GM18867 (cell line): ENCODE data around the gene ST7L.

Experiments used
- ATAC-seq: cut with Tn5 transposase; IDR thresholded peaks from one replicate; pipeline ENCODE4 v1.9.1; 2021; ENCODE audit warnings: mild to moderate bottlenecking, moderate library complexity; ENCODE audit not compliant: unreplicated experiment

Gene ST7L

DNA sequence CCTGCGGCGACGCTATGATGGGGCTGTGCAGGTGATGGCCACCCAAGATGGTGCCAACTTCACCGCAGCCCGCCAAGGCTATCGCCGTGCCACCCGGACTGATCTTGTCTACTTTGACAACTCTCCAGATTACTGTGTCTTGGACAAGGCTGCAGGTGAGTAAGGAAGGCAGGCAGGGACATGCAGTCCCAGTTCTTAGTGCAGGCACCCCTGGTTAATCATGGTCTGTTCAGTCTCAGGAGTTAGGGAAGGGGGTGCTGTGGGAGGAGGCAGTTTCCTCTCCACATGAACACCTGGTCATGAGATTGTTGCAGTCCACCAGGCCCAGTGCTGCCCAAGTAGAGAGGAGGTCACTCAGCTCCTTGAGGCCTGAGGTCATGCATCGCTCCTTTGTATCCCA lies 101.7 kb downstream of the ST7L start:
- ATAC-seq: no peak

GRCh38 chr1:112516141-112516540 lies 102.8 kb downstream of the ST7L start:
- no peak for ATAC-seq

- no peak for ATAC-seq
Measured at GRCh38 chr1:112515311-112516009, 103.5 kb downstream of the ST7L start.

DNA sequence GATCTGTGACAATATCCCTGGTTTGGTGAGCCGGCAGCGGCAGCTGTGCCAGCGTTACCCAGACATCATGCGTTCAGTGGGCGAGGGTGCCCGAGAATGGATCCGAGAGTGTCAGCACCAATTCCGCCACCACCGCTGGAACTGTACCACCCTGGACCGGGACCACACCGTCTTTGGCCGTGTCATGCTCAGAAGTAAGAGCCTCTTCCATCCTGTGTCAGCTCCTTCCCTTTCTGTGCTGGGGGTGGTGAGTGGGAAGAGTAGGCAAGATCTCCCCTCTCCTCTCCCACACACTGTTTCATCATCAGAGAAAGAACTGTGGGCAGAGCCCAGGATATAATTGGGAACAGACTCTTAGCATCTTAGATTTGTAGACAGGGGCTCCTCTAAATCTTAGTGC lies 104.0 kb downstream of the ST7L start:
- no peak for ATAC-seq

DNA sequence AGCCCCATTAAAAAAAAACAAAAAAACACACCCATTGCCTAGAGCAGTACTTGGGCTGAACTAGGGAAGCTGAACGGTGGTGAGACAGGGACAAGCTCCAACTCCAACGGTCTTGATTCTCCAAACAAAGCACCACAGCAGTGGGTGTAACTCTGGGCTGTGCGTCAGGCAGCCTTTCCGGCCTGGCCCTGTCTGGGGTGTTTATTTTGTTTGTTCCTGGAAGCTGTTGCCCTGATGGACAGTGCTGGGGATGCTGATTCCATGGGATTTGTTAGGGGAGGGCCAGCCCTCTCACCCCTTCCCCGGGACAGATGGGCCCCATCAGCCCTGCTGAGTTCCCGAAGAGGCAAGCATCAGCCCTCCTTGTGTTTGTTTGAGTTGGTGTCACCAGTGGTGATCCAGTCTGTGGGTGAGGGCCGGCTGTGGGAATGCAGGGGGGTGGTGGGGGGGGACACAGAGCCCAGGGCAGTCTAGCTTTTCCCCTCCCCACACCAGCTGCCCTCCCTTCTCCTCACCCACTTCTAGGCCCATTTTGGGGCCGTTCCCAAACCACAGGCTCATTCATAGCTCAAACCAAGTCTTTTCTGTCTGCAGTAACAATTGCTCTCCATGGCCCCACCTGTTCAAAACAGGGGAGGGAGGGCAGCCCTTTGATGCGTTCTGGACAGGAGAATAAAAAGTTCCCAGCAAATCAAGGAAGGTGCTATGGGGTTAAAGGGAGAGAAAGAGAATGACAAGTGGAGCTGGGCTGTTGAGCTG lies 105.7 kb downstream of the ST7L start:
- no peak for ATAC-seq

GRCh38 chr1:112511897-112512296 lies 107.0 kb downstream of the ST7L start:
- ATAC-seq: no peak

- ATAC-seq: no peak
Measured at GRCh38 chr1:112510340-112510739, 108.6 kb downstream of the ST7L start.

DNA sequence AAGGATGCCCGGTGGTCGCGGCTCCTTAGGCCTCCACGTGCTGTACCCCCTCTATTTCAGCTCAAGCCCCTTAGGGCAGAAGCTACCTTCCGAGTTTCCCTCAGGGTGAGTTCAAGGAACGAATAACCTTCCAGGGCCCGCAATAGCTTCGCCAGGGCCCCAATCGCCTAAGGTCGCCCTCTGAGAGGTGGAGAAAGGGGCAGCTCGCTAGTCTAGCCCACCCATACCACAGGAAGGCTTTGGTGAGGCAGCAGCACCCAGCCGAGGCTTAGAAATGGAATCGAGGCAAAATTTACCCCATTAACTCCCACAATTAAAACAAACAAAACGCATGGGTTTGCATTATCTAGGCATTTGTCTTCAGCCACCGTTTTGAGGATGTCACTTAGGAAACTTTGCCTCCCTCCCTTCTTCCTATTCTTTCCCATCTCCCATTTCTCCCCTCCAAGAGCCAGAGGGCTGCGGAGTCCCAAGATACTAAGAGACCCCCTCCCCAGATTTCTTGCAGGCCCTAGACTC lies 109.2 kb downstream of the ST7L start:
- no peak for ATAC-seq

DNA sequence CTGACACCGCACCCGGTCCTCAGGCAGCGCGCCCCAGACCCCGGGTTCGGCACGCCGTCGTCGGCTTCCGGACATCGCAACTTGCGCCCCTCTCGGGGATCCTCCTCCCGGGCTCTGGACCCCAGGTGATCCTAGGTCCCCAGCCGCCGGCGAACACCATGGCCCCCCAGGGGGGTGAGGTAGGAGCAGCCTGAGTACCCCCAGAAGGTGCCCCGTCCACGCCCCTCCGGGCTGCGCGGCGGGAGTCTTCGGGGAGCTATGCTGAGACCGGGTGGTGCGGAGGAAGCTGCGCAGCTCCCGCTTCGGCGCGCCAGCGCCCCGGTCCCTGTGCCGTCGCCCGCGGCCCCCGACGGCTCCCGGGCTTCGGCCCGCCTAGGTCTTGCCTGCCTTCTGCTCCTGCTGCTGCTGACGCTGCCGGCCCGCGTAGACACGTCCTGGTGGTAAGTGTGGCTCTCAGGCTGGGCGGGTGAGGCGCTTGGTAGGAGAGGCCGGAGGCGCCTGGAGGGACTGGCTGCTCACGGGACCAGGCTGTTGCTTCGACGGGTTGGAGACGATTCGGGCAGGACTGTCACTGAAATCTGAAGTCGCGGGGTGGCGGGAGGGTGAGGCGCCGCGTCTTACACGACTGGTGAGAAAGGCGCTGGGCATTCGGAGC lies 109.8 kb downstream of the ST7L start:
- no peak for ATAC-seq

GRCh38 chr1:112508278-112509004 lies 110.5 kb downstream of the ST7L start, which contains the start of gene WNT2B:
Gene WNT2B, plus strand, starts transcription at chr1:112508965. Its CDS starts 298 bp downstream, at chr1:112509263.
- peak; percentile 81 for ATAC-seq

DNA sequence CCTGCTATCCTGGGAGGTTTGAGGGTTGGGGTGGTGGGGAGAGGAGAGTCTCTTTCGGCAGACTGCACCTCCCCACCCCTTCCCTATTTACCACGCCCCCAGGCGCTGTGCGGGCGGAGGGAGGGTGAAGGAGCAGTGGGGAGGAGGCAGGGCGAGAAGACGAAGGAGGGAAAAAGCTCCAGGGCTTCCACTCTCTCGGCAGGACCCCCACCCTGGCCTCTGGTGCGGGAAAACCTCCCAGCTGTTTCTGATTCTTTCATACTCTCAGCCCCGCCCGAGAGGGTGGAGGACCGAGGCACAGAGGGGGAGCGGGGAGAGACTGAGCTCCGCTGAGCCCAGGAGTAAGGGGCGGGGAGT lies 111.0 kb downstream of the ST7L start:
- no peak for ATAC-seq

- no peak for ATAC-seq
Measured at GRCh38 chr1:112507336-112507735, 111.6 kb downstream of the ST7L start.

DNA sequence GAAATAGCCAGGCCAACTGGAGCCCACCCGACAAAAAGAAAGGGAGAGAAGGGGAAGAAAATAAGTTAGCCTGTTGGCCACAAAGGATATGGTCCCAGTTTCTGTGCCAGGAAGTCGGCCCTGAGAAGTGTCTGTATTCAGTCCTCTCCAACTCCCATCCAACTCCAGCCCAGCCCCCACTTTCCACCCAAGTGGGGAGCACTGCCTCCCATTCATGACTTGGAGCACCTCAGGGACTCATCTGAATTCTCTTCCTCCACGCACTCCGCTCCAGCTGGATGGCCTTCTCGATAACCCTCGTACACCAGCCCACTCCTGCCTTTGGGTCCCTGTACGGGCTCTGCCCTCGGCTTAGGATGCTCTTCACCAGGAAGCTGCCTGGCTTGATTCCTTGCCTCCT lies 112.2 kb downstream of the ST7L start:
- no peak for ATAC-seq

DNA sequence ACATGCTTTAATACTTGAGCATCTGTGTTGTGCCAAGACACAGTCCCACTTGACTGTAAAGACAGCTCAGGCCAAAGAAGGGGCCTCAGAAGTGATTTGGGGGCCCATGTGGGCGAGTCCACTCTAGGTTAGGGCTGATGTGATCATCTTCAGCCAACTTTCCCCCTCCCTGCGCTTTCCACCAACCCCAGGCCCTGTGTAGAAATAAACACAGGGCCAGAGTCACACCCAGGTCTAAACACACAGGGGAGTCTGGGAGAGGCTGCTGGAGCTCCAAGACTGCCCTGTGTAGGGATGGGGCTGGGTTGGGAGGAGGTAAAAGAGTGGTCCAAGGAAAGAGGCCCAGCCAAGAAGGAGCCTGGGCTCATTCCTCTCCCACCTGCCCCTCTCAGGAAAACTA lies 112.6 kb downstream of the ST7L start:
- no peak for ATAC-seq

- ATAC-seq: no peak
Measured at GRCh38 chr1:112505878-112506277, 113.1 kb downstream of the ST7L start.

DNA sequence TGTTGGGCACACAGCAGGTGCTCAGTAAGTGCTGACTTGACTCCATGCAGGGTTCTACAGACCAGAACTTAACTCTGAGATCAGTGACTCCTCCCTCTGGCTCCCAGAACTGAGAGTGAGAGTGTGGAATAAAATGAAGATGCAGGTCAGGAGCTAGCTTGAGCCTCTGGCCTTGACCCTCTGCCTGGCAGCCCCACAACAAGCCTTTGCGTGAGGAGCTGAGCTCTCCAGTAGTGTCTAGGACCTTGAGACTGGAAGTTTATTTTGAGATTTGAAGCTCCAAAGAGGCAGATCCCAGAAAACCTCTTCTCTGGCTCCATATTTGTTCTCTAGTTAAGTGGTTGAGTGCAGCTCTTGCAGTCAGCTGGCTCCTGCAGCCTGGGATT lies 113.5 kb downstream of the ST7L start:
- no peak for ATAC-seq

- no peak for ATAC-seq
Measured at GRCh38 chr1:112504661-112505399, 114.1 kb downstream of the ST7L start.

GRCh38 chr1:112504001-112504660 lies 114.8 kb downstream of the ST7L start:
- ATAC-seq: no peak

GRCh38 chr1:112502826-112503225 lies 116.1 kb downstream of the ST7L start:
- no peak for ATAC-seq
